Stimulated activated CD4-positive, alpha-beta T cell treated with anti-CD3 and anti-CD28 coated beads, Interleukin-15, amount 100 ng/mL, for 48 hours (primary cell): ENCODE results near the gene TELO2.

ENCODE experiments used
- DNase-seq, 2 donors: peaks; one replicate each; pipeline ENCODE4 v3.0.0-alpha.2; 2020; ENCODE audit warnings: low read depth in 2 of 2

Gene TELO2

DNA sequence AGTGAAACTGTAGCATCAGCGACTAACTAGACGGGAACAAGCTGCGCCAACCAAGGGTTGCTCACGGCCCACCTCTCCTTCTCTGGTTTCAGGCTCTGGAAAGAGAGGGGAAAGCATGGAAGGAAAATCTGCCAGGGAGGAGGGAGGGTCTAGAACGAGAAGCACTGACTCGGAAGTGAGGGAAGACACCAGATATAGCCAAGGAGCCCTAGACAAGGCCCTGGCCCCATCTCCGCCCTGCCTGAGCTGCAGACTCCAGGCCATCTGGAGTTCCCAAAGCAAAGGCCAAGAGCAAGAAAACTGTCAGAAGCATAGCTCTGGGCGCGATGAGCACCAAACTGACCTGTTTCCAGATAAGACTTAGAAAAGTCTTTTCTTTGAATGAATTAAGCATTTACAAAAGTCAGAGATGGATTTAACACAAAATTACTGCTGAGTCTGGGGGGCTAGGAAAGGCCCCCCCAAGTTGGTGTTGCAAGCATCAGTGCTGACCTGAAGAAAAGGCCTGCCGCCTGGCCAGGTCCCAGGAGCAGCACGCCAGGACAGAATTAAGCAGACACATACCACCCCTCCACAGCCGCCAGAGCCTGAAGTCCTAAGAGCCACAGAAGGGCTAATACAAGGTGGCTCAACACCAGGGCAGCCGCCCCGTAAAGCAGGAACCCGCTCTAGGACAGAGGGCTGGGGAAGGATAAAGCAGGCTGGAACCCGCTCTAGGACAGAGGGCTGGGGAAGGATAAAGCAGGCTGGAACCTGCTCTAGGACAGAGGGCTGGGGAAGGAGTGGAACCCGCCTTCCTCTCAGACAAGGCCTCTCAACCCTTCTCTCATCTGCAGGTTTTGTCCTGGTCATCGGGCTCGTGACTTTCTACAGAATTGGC, 61.0 kb downstream of the TELO2 start:
- no peak for DNase-seq

GRCh38 chr16:1554826-1555445, 61.8 kb downstream of the TELO2 start:
- no peak for DNase-seq

- DNase-seq: no peak
Observed at GRCh38 chr16:1556254-1556653, 63.1 kb downstream of the TELO2 start.

DNA sequence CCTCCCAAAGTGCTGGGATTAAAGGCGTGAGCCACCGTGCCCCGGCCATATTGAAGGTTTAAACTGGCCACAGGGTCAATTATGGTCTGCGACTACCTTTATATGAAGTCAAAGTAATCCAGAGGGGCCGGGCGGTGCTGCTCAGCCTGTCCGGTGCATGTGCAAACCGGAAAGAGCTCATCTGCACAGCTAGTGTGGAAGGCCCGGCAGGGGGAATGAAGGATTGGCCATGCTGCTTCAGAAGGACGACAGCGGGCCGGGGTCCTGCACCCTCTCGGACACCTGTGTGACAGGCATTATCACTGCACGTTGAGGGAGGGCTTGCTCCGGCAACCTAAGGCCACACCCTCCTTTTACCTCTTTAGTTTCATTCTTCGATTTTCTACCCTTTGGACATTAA, 63.9 kb downstream of the TELO2 start:
- DNase-seq: no peak

DNA sequence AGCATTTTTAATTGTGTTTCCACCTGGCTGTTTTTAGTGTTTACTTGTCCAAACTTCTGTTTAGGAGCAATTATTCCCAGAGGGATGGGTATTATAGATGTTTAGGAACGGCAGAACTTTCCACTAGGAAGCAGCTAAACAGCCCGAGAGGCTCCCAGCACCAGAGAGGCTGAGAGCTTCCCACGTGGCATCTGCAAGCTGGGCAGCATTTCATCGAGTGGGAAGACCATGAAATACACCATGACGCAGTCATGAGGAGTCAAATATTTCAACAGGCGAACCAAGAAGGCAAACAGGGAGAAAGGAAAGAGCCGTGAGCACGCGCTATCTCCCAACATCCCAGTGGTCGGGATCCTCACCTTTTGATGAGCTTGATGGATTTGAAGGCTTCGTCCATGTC, 64.4 kb downstream of the TELO2 start:
- no peak for DNase-seq

DNA sequence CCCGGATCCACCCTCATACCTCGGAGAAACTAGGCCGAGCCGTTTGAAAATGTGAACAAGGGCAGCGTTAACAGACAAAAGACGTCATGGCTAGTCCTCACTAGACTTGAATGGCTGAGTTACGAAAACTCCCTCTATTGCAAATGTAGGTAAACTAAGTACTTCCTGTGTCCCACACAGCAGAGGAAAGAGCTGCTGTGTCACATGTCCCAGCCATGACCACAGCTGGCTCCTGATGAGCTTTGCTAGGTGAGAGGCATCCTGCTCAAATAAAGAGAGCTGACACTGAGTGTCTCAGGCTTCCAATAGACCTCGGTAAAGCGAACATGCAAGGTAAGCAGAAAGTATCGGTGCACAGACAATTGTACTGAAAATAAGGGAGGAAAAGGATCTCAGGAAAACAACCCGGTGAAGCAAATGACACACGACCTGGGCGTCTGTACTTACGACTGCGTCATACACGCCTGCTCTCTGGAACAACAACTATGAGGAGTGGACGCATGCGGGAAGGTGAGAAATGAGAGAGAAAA, 66.4 kb downstream of the TELO2 start:
- DNase-seq: no peak
